HEK293 (cell line): ENCODE results near the gene AGT.

Source experiments
- CTCF ChIA-PET: fragments of 350-600 bp; formaldehyde crosslinking; extraction: SDS; loops from one replicate; lab custom pipeline; 2021; ENCODE audit warnings: antibody characterized with exemption; lab: Yijun Ruan, JAX
- POLR2A ChIA-PET: fragments of 300-600 bp; formaldehyde crosslinking; extraction: SDS; loops from one replicate; lab custom pipeline; 2020; ENCODE audit warnings: antibody characterized with exemption, inconsistent platforms; lab: Yijun Ruan, JAX
- H3K27ac ChIP-seq: fragments of 200-500 bp; sonication (Bioruptor generic); 2 replicates; pipeline ENCODE4 v1.5.1; 2014; ENCODE audit warnings: low read depth, low read length, control low read depth, inconsistent platforms; ENCODE audit errors: extremely low read depth
- H3K36me3 ChIP-seq, 2 experiments: fragments of 200-500 bp in 1 of 2; sonication (Bioruptor generic) in 1 of 2; 1 replicate in 1 of 2; 2 replicates in 1 of 2; pipeline ENCODE4 v1.5.1; 2014 to 2017; ENCODE audit warnings: inconsistent platforms in 2 of 2, low read length in 2 of 2; ENCODE audit not compliant: control insufficient read depth in 2 of 2, insufficient read depth in 1 of 2
- H3K4me1 ChIP-seq: fragments of 200-500 bp; sonication (Bioruptor generic); 2 replicates; pipeline ENCODE4 v1.5.1; 2014; ENCODE audit warnings: mild to moderate bottlenecking, low read length, inconsistent platforms; ENCODE audit not compliant: control insufficient read depth, insufficient read depth
- H3K4me3 ChIP-seq: 2 replicates; pipeline ENCODE4 v1.5.1; 2011; ENCODE audit warnings: low read depth, mild to moderate bottlenecking, control low read depth, low read length, moderate library complexity
- H3K9me3 ChIP-seq: fragments of 200-500 bp; sonication (Bioruptor generic); 2 replicates; pipeline ENCODE4 v1.5.1; 2014; ENCODE audit warnings: low read depth, low read length, inconsistent platforms; ENCODE audit not compliant: control insufficient read depth, insufficient read depth
- OVOL3 ChIP-seq: fragments of 450-650 bp; formaldehyde crosslinking; IDR thresholded peaks from 2 replicates; pipeline ENCODE4 v1.5.1; 2016; ENCODE audit warnings: missing biosample characterization, missing genetic modification characterization
- SCRT2 ChIP-seq: fragments of 450-650 bp; formaldehyde crosslinking; IDR thresholded peaks from 2 replicates; pipeline ENCODE4 v1.5.1; 2016; ENCODE audit warnings: missing biosample characterization, missing genetic modification characterization
- SP3 ChIP-seq: fragments of 450-650 bp; formaldehyde crosslinking; IDR thresholded peaks from 2 replicates; pipeline ENCODE4 v1.5.1; 2016; ENCODE audit warnings: missing biosample characterization, missing genetic modification characterization
- ZBTB17 ChIP-seq: fragments of 450-650 bp; formaldehyde crosslinking; IDR thresholded peaks from 2 replicates; pipeline ENCODE4 v1.5.1; 2016; ENCODE audit warnings: missing biosample characterization, missing genetic modification characterization
- ZFP3 ChIP-seq: fragments of 450-650 bp; formaldehyde crosslinking; IDR thresholded peaks from 2 replicates; pipeline ENCODE4 v1.5.1; 2016; ENCODE audit warnings: low read depth, missing biosample characterization, missing genetic modification characterization
- ZNF112 ChIP-seq: fragments of 450-650 bp; formaldehyde crosslinking; IDR thresholded peaks from 2 replicates; pipeline ENCODE4 v1.5.0; 2017; ENCODE audit warnings: missing biosample characterization, missing genetic modification characterization
- ZNF157 ChIP-seq: fragments of 450-650 bp; formaldehyde crosslinking; IDR thresholded peaks from 2 replicates; pipeline ENCODE4 v1.5.1; 2016; ENCODE audit warnings: missing biosample characterization, missing genetic modification characterization
- ZNF274 ChIP-seq, 2 experiments: fragments of 200-500 bp in 1 of 2; fragments of 450-650 bp in 1 of 2; sonication (Bioruptor generic) in 1 of 2; formaldehyde crosslinking in 1 of 2; IDR thresholded peaks; 2 replicates each; pipeline versions ENCODE4 v1.5.1 to v1.6.1; 2014 to 2016; ENCODE audit warnings: borderline replicate concordance in 1 of 2, inconsistent platforms in 1 of 2, low read length in 1 of 2, missing biosample characterization in 1 of 2, missing genetic modification characterization in 1 of 2
- ZNF324 ChIP-seq: fragments of 450-650 bp; formaldehyde crosslinking; IDR thresholded peaks from 2 replicates; pipeline ENCODE4 v1.5.1; 2016; ENCODE audit warnings: missing biosample characterization, missing genetic modification characterization
- ZNF335 ChIP-seq: fragments of 450-650 bp; formaldehyde crosslinking; conservative IDR thresholded peaks from 2 replicates; pipeline ENCODE4 v1.5.1; 2016; ENCODE audit warnings: missing biosample characterization, missing genetic modification characterization
- ZNF350 ChIP-seq: fragments of 450-650 bp; formaldehyde crosslinking; IDR thresholded peaks from 2 replicates; pipeline ENCODE4 v1.5.0; 2017; ENCODE audit warnings: missing biosample characterization, mild to moderate bottlenecking, missing genetic modification characterization
- ZNF544 ChIP-seq: fragments of 450-650 bp; formaldehyde crosslinking; IDR thresholded peaks from 2 replicates; pipeline ENCODE4 v1.5.0; 2017; ENCODE audit warnings: missing biosample characterization, missing genetic modification characterization
- ZNF677 ChIP-seq: fragments of 450-650 bp; IDR thresholded peaks from 2 replicates; pipeline ENCODE4 v1.5.0; 2018; ENCODE audit warnings: missing biosample characterization, mild to moderate bottlenecking, missing genetic modification characterization, moderate library complexity
- ZNF707 ChIP-seq: fragments of 450-650 bp; formaldehyde crosslinking; IDR thresholded peaks from 2 replicates; pipeline ENCODE4 v1.5.1; 2016; ENCODE audit warnings: missing biosample characterization, missing genetic modification characterization
- ZNF768 ChIP-seq: fragments of 450-650 bp; formaldehyde crosslinking; IDR thresholded peaks from 2 replicates; pipeline ENCODE4 v1.5.1; 2018; ENCODE audit warnings: missing biosample characterization, mild to moderate bottlenecking, missing genetic modification characterization
- ZSCAN16 ChIP-seq: fragments of 450-650 bp; formaldehyde crosslinking; IDR thresholded peaks from 2 replicates; pipeline ENCODE4 v1.5.1; 2016; ENCODE audit warnings: missing biosample characterization, missing genetic modification characterization
- ZXDB ChIP-seq: fragments of 450-650 bp; formaldehyde crosslinking; IDR thresholded peaks from 2 replicates; pipeline ENCODE4 v1.5.1; 2016; ENCODE audit warnings: missing biosample characterization, missing genetic modification characterization
- TF ChIP-seq, protein P1 (sequence below): fragments of 450-650 bp; formaldehyde crosslinking; IDR thresholded peaks from 2 replicates; pipeline ENCODE4 v1.5.1; 2017; ENCODE audit warnings: missing biosample characterization, missing genetic modification characterization
- TF ChIP-seq, protein P2 (sequence below): fragments of 450-650 bp; formaldehyde crosslinking; IDR thresholded peaks from 2 replicates; pipeline ENCODE4 v1.5.1; 2016; ENCODE audit warnings: missing biosample characterization, missing genetic modification characterization
- TF ChIP-seq, protein P3 (sequence below): fragments of 450-650 bp; formaldehyde crosslinking; IDR thresholded peaks from 2 replicates; pipeline ENCODE4 v1.5.1; 2016; ENCODE audit warnings: missing biosample characterization, missing genetic modification characterization
- TF ChIP-seq, protein P4 (sequence below): fragments of 450-650 bp; formaldehyde crosslinking; IDR thresholded peaks from 2 replicates; pipeline ENCODE4 v1.5.1; 2016; ENCODE audit warnings: missing biosample characterization, missing genetic modification characterization
- TF ChIP-seq, protein P5 (sequence below): fragments of 450-650 bp; formaldehyde crosslinking; IDR thresholded peaks from 2 replicates; pipeline ENCODE4 v1.5.1; 2016; ENCODE audit warnings: missing biosample characterization, missing genetic modification characterization
- TF ChIP-seq, protein P6 (sequence below): sonication (generic); formaldehyde crosslinking; IDR thresholded peaks from 2 replicates; pipeline ENCODE4 v1.8.1; 2022; ENCODE audit warnings: mild to moderate bottlenecking, moderate library complexity, missing genetic modification reagents

AGT gene

DNA sequence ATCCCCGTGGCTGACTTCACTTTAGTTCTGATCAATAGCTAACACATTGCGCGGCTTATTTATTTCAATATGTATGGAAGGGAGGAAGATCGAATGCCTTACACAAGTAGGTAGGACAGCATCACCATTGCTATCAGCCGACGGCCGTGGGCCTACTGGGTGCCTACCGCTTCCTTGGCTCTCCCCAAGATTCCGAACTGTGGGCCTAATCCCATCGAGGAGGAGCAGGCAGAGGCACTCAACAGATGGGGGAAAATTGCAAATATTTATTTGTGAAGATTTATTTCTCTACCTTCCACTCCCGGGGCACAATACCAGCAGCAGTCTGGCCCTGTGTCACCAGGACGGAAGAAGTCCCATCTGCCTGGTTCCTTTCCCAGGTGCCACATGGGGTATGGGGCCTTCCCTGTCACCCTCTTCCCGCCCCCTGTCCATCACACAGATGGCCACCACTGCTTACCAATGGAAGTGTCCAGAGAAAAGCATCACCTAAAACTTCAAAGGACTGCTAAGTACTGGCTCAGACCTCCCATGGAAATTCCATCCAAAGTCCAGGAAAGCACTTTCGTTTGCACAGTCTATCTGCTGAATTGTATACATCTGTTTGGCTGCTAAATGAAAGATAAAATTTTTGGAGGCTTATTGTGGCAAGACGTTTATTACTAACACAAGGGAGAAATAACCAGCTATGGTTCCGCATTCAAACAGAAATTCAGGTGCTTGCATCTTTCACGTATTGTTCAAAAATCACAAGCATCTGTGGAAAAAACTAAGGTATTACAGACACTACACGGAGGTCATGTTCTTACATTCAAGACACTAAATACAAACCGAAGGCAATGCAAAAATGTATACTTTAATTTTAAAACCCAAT is 11.8 kb downstream of the AGT start:
- H3K4me3 ChIP-seq, result no peak overlapping the region
- POLR2A ChIA-PET, result no interaction called here
- no peak for TF ChIP-seq ZNF324 (tag by site-specific recombination)
- TF ChIP-seq, protein P1, sequence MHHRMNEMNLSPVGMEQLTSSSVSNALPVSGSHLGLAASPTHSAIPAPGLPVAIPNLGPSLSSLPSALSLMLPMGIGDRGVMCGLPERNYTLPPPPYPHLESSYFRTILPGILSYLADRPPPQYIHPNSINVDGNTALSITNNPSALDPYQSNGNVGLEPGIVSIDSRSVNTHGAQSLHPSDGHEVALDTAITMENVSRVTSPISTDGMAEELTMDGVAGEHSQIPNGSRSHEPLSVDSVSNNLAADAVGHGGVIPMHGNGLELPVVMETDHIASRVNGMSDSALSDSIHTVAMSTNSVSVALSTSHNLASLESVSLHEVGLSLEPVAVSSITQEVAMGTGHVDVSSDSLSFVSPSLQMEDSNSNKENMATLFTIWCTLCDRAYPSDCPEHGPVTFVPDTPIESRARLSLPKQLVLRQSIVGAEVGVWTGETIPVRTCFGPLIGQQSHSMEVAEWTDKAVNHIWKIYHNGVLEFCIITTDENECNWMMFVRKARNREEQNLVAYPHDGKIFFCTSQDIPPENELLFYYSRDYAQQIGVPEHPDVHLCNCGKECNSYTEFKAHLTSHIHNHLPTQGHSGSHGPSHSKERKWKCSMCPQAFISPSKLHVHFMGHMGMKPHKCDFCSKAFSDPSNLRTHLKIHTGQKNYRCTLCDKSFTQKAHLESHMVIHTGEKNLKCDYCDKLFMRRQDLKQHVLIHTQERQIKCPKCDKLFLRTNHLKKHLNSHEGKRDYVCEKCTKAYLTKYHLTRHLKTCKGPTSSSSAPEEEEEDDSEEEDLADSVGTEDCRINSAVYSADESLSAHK, result no peak
- TF ChIP-seq ZNF707 (tag by site-specific recombination), result no peak
- no peak for TF ChIP-seq ZNF544 (tag by site-specific recombination)
- TF ChIP-seq ZNF157 (tag by site-specific recombination), result no peak
- no peak for TF ChIP-seq ZNF677 (tag by site-specific recombination)
- no peak for TF ChIP-seq ZBTB17
- no peak for TF ChIP-seq ZNF350
- no peak for TF ChIP-seq SCRT2
- TF ChIP-seq, protein P2, sequence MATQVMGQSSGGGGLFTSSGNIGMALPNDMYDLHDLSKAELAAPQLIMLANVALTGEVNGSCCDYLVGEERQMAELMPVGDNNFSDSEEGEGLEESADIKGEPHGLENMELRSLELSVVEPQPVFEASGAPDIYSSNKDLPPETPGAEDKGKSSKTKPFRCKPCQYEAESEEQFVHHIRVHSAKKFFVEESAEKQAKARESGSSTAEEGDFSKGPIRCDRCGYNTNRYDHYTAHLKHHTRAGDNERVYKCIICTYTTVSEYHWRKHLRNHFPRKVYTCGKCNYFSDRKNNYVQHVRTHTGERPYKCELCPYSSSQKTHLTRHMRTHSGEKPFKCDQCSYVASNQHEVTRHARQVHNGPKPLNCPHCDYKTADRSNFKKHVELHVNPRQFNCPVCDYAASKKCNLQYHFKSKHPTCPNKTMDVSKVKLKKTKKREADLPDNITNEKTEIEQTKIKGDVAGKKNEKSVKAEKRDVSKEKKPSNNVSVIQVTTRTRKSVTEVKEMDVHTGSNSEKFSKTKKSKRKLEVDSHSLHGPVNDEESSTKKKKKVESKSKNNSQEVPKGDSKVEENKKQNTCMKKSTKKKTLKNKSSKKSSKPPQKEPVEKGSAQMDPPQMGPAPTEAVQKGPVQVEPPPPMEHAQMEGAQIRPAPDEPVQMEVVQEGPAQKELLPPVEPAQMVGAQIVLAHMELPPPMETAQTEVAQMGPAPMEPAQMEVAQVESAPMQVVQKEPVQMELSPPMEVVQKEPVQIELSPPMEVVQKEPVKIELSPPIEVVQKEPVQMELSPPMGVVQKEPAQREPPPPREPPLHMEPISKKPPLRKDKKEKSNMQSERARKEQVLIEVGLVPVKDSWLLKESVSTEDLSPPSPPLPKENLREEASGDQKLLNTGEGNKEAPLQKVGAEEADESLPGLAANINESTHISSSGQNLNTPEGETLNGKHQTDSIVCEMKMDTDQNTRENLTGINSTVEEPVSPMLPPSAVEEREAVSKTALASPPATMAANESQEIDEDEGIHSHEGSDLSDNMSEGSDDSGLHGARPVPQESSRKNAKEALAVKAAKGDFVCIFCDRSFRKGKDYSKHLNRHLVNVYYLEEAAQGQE, result no peak
- TF ChIP-seq ZNF768 (tag by site-specific recombination), result no peak
- TF ChIP-seq, protein P3, sequence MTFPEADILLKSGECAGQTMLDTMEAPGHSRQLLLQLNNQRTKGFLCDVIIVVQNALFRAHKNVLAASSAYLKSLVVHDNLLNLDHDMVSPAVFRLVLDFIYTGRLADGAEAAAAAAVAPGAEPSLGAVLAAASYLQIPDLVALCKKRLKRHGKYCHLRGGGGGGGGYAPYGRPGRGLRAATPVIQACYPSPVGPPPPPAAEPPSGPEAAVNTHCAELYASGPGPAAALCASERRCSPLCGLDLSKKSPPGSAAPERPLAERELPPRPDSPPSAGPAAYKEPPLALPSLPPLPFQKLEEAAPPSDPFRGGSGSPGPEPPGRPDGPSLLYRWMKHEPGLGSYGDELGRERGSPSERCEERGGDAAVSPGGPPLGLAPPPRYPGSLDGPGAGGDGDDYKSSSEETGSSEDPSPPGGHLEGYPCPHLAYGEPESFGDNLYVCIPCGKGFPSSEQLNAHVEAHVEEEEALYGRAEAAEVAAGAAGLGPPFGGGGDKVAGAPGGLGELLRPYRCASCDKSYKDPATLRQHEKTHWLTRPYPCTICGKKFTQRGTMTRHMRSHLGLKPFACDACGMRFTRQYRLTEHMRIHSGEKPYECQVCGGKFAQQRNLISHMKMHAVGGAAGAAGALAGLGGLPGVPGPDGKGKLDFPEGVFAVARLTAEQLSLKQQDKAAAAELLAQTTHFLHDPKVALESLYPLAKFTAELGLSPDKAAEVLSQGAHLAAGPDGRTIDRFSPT (tag by site-specific recombination), result no peak
- no peaks in the 10 kb centered on the region for H3K9me3 ChIP-seq
- no peak overlapping the region for H3K27ac ChIP-seq
- H3K4me1 ChIP-seq, result no peaks in the 10 kb centered on the region
- CTCF ChIA-PET, result interaction anchor here (0.6 to 1.3 kb wide), 2 partner anchors 36 to 1220 kb away, joined by 3 read pairs; no protein-coding TSS in a partner anchor
- H3K36me3 ChIP-seq, result no peaks in the 10 kb centered on the region

DNA sequence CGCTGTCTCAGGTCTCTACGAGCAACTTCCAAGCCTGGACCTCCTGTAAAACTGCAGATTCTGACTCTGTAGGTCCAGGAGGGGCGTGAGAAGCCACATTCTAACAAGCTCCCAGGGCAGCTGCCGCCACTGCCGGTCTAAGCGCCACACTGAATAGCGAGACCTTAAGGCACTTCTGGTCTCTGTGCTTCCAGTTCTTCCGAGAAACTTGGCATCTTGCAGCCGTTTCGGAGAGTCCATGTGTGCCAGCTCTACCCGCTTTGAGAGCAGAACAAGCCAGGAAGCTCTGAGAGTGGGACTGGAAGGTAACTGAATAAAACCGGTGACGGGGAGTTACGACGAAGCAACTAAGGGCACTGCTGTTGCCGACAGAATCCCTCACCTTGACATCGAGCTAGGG is 12.5 kb downstream of the AGT start:
- Histone ChIP-seq H3K4me3 (no peak overlapping the region), H3K27ac (no peak overlapping the region), H3K4me1 (no peaks in the 10 kb centered on the region), H3K36me3 (no peaks in the 10 kb centered on the region), H3K9me3 (no peaks in the 10 kb centered on the region)
- CTCF ChIA-PET, result interaction anchor here (1.3 kb wide), 1 partner anchor 36 kb away, joined by 3 read pairs; no protein-coding TSS in a partner anchor
- POLR2A ChIA-PET, result no interaction called here
- TF ChIP-seq ZSCAN16 (tag by site-specific recombination), result no peak
- no peak for TF ChIP-seq ZNF274 (IDR thresholded peaks at IDR 0.05; ENCODE audit: low read length)
- no peak for TF ChIP-seq ZNF274 (tag by site-specific recombination; IDR thresholded peaks at IDR 0.05; ENCODE audit: borderline replicate concordance)
- TF ChIP-seq, protein P4, sequence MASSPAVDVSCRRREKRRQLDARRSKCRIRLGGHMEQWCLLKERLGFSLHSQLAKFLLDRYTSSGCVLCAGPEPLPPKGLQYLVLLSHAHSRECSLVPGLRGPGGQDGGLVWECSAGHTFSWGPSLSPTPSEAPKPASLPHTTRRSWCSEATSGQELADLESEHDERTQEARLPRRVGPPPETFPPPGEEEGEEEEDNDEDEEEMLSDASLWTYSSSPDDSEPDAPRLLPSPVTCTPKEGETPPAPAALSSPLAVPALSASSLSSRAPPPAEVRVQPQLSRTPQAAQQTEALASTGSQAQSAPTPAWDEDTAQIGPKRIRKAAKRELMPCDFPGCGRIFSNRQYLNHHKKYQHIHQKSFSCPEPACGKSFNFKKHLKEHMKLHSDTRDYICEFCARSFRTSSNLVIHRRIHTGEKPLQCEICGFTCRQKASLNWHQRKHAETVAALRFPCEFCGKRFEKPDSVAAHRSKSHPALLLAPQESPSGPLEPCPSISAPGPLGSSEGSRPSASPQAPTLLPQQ (tag by site-specific recombination), result no peak
- no peak for TF ChIP-seq OVOL3 (tag by site-specific recombination)
- TF ChIP-seq ZXDB (tag by site-specific recombination), result no peak
- TF ChIP-seq, protein P5, sequence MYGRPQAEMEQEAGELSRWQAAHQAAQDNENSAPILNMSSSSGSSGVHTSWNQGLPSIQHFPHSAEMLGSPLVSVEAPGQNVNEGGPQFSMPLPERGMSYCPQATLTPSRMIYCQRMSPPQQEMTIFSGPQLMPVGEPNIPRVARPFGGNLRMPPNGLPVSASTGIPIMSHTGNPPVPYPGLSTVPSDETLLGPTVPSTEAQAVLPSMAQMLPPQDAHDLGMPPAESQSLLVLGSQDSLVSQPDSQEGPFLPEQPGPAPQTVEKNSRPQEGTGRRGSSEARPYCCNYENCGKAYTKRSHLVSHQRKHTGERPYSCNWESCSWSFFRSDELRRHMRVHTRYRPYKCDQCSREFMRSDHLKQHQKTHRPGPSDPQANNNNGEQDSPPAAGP (tag by site-specific recombination), result no peak
- no peak for TF ChIP-seq ZNF335 (tag by site-specific recombination)
- TF ChIP-seq ZFP3 (tag by site-specific recombination), result no peak
- no peak for TF ChIP-seq ZNF112 (tag by site-specific recombination)
- TF ChIP-seq, protein P6, sequence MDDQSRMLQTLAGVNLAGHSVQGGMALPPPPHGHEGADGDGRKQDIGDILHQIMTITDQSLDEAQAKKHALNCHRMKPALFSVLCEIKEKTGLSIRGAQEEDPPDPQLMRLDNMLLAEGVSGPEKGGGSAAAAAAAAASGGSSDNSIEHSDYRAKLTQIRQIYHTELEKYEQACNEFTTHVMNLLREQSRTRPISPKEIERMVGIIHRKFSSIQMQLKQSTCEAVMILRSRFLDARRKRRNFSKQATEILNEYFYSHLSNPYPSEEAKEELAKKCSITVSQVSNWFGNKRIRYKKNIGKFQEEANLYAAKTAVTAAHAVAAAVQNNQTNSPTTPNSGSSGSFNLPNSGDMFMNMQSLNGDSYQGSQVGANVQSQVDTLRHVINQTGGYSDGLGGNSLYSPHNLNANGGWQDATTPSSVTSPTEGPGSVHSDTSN (CRISPR knock-in tag), result no peak
- TF ChIP-seq SP3, result no peak
